Osteocyte (in vitro differentiated cells): Measurements from ENCODE around the gene RNF13. TPM values are rescaled to one million over a fixed set of nuclear protein-coding genes. Genes with fewer than 3 reads are reported as not detected.
A peak's percentile ranks its signal among the peaks of the same experiment; 100 is the strongest.

ENCODE experiments used
- DNase-seq: peaks from one replicate; pipeline ENCODE4 v3.0.0; 2021; ENCODE audit warnings: mixed read lengths; ENCODE audit not compliant: unreplicated experiment; ENCODE audit errors: extremely low spot score
- H3K27ac Mint-ChIP-seq: one replicate; pipeline ENCODE4 v1.8.0; 2021; ENCODE audit warnings: mild to moderate bottlenecking, mixed read lengths; ENCODE audit not compliant: unreplicated experiment
- H3K27me3 Mint-ChIP-seq: one replicate; pipeline ENCODE4 v1.8.0; 2021; ENCODE audit warnings: mixed read lengths; ENCODE audit not compliant: unreplicated experiment
- H3K36me3 Mint-ChIP-seq: one replicate; pipeline ENCODE4 v1.8.0; 2021; ENCODE audit warnings: mixed read lengths; ENCODE audit not compliant: unreplicated experiment
- H3K4me1 Mint-ChIP-seq: one replicate; pipeline ENCODE4 v1.8.0; 2021; ENCODE audit warnings: mixed read lengths; ENCODE audit not compliant: unreplicated experiment
- H3K4me3 Mint-ChIP-seq: one replicate; pipeline ENCODE4 v1.8.0; 2021; ENCODE audit warnings: mild to moderate bottlenecking, moderate library complexity, mixed read lengths; ENCODE audit not compliant: unreplicated experiment
- H3K9me3 Mint-ChIP-seq: one replicate; pipeline ENCODE4 v1.8.0; 2021; ENCODE audit warnings: mixed read lengths; ENCODE audit not compliant: unreplicated experiment
- total RNA-seq: library from RNA; stranded (reverse); gene quantifications from 2 replicates; pipeline ENCODE4 v1.2.1, GENCODE V29; 2021
- TF ChIP-seq, protein P1 (sequence below): fragments of 200-600 bp; sonication (generic); IDR thresholded peaks from 2 replicates; pipeline ENCODE4 v1.5.0; 2021; ENCODE audit warnings: antibody characterized with exemption, mild to moderate bottlenecking, moderate library complexity

RNF13 gene
- total RNA-seq, 1 donor from 2014 or later = 45.1 TPM

DNA sequence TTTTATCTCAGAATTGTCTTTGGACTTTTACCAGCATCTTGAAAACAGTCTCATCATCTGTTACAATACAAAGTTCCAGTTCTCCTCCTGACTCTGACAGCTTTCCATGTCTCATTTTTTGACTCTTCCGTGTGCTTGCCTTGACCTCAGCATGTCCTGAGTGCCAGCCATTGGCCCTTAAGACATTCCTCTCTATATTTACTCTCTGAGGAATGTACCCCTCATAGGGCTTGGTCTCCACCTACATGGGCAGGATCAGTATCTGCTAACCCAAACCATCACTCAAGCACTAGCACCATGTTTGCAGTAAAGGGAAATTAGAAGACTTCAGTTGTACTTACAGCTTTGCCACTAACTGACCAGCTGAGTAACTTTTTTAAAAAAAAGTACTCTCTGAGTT lies 36.8 kb upstream of the RNF13 start:
- DNase-seq = no peak
- Mint-ChIP-seq H3K27me3 (peaks cover 4% of the 10 kb centered on the region), H3K4me1 (peaks cover 2% of the 10 kb centered on the region), H3K27ac (no peak overlapping the region), H3K36me3 (no peaks in the 10 kb centered on the region), H3K4me3 (no peak overlapping the region), H3K9me3 (no peaks in the 10 kb centered on the region)
- TF ChIP-seq, protein P1, sequence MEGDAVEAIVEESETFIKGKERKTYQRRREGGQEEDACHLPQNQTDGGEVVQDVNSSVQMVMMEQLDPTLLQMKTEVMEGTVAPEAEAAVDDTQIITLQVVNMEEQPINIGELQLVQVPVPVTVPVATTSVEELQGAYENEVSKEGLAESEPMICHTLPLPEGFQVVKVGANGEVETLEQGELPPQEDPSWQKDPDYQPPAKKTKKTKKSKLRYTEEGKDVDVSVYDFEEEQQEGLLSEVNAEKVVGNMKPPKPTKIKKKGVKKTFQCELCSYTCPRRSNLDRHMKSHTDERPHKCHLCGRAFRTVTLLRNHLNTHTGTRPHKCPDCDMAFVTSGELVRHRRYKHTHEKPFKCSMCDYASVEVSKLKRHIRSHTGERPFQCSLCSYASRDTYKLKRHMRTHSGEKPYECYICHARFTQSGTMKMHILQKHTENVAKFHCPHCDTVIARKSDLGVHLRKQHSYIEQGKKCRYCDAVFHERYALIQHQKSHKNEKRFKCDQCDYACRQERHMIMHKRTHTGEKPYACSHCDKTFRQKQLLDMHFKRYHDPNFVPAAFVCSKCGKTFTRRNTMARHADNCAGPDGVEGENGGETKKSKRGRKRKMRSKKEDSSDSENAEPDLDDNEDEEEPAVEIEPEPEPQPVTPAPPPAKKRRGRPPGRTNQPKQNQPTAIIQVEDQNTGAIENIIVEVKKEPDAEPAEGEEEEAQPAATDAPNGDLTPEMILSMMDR = no peak

DNA sequence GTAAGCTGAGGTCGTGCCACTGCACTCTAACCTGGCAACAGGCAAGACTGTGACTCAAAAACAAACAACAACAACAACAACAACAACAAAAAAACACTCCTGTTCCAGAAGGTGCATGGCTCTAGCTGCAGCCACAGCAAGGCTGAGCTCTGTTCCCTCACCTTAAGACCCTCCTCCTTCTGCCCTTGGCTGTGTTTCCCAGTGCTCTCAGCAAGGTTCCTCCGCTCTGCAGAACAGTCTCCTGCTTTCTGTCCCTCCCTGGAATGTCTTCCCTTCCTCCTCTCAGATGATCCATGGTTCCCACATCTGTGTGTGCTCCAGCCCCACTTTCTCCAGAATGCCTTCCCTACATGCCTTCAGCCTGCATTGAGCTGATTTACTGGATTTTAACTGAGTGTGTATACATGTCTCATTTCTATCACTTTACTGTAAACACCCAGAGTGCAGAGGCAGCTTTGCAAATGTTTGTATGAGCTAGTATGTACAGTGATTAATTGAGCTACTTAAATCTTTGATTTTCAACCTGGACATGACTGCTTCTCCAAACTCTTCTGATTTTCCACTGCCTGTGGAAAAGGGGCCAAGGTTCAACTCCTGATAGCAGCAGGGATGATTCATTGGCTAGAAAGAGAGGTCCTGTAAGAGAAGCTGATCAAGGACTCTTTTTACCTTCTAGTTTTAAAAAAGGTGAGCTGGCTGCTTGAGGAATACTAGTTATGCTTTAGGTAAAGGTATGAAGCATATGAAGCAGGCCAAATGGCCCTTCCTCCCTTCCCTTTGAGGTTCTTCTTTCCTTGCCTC lies 35.4 kb upstream of the RNF13 start:
- Mint-ChIP-seq H3K9me3 (no peaks in the 10 kb centered on the region), H3K4me1 (peaks cover 2% of the 10 kb centered on the region), H3K27me3 (no peaks in the 10 kb centered on the region), H3K27ac (no peak overlapping the region), H3K4me3 (no peak overlapping the region), H3K36me3 (no peaks in the 10 kb centered on the region)
- no peak for DNase-seq
- TF ChIP-seq, protein P1 = no peak

DNA sequence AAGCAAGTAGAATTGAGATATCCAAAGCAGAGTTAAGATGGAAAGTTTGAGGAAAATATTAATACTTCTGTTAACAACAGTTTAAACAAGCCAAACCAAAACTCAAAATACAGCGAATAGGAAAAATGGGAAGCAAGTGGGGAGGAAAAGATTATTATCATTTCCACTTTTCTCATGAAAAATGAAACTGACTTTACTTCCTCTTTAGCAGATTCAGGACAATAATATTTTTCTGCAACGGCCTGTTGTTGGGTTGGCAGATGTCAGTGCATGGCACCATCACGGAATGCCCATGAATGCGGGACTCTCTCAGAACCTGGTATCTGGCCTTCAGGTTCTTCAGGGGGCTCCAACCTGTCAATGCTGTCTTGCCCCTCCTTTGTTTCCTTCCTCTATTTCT lies 31.8 kb upstream of the RNF13 start:
- no peak for DNase-seq
- Mint-ChIP-seq H3K4me1 (peaks cover 18% of the 10 kb centered on the region), H3K9me3 (no peaks in the 10 kb centered on the region), H3K36me3 (no peaks in the 10 kb centered on the region), H3K27me3 (no peaks in the 10 kb centered on the region), H3K4me3 (no peak overlapping the region), H3K27ac (no peak overlapping the region)
- TF ChIP-seq, protein P1 = no peak

DNA sequence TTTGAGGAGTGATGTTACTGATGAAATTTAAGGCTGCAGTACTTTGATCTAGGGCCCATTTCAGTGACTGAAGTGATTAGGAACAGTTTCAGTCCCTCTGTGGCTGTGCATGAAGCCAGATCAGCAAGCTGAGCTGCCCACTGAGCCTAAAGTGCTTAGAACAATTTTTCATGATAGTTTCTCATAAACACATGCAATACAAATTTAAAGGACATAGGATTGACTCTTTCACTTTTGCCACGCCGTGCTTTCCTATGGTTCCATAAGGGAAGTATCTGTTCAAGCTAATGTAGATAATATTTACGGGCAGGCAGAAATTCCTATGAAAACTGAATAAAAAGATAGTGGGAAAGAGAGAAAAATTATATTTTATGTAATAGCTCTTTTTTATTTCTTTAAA lies 31.3 kb upstream of the RNF13 start:
- H3K36me3 Mint-ChIP-seq = no peaks in the 10 kb centered on the region
- no peaks in the 10 kb centered on the region for H3K9me3 Mint-ChIP-seq
- TF ChIP-seq, protein P1 = no peak
- no peak for DNase-seq
- H3K4me3 Mint-ChIP-seq = no peak overlapping the region
- peaks cover 18% of the 10 kb centered on the region for H3K4me1 Mint-ChIP-seq
- H3K27me3 Mint-ChIP-seq = no peaks in the 10 kb centered on the region
- no peak overlapping the region for H3K27ac Mint-ChIP-seq

DNA sequence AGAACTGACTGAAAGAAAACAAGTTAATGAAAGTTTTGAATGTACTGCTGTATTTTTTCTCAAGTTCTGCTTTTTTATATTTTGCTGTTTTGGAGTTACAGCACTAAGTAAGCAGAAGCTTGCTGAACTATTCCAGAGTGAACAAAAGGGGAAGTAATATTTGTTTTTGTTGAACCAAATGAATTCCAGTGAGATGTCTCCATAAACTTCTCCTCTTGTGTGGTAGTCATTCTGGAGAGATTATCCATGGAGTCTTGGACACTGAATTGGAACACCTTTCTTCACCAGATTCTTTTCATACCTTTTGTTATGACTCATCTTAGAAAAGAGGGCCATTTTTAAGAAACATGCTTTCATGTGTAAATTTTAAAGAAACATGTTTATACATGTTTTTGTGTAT lies 29.4 kb upstream of the RNF13 start:
- peak overlapping the region; percentile 45 for H3K27ac Mint-ChIP-seq
- DNase-seq = no peak

More for the DNA sequence above, 29.4 kb upstream of the RNF13 start:
- Mint-ChIP-seq H3K4me1 (peaks cover 18% of the 10 kb centered on the region), H3K9me3 (no peaks in the 10 kb centered on the region), H3K4me3 (no peak overlapping the region), H3K27me3 (no peaks in the 10 kb centered on the region), H3K36me3 (no peaks in the 10 kb centered on the region)
- TF ChIP-seq, protein P1 = no peak
